Thyroid gland (tissue), 4 donors: ENCODE measurements around the gene NOTCH2.
"Not testable (repeated sequence)": the region's sequence is repeated elsewhere in the genome, so short reads cannot be mapped to it uniquely, and the experiment has no call there.

Source experiments
- CTCF ChIP-seq, 6 experiments: fragments of 200-600 bp in 3 of 6; fragments of 450-650 bp in 3 of 6; sonication (generic) in 3 of 6; IDR thresholded peaks; one replicate each; pipeline ENCODE4 v1.5.1; 2016 to 2019; ENCODE audit warnings: antibody characterized with exemption in 6 of 6, mild to moderate bottlenecking in 2 of 6, inconsistent platforms in 1 of 6, moderate library complexity in 1 of 6
- POLR2A ChIP-seq, 2 donors: fragments of 450-650 bp; IDR thresholded peaks; one replicate each; pipeline ENCODE4 v1.6.1; 2017; ENCODE audit warnings: antibody characterized with exemption in 2 of 2, mild to moderate bottlenecking in 2 of 2, moderate library complexity in 1 of 2

- TF ChIP-seq CTCF, POLR2A (IDR thresholded peaks at IDR 0.05): not testable (repeated sequence)
These were observed 41.5 kb upstream of the NOTCH2 start for GRCh38 chr1:120111008-120111407.
